ENCODE results near the gene CEP131. TPM values are rescaled to one million over a fixed set of nuclear protein-coding genes. Genes with fewer than 3 reads are reported as not detected.

The CEP131 gene
- total RNA-seq, 4 donors from 2014 or later: 9.2 to 35.0 (median 20.9) TPM

DNA sequence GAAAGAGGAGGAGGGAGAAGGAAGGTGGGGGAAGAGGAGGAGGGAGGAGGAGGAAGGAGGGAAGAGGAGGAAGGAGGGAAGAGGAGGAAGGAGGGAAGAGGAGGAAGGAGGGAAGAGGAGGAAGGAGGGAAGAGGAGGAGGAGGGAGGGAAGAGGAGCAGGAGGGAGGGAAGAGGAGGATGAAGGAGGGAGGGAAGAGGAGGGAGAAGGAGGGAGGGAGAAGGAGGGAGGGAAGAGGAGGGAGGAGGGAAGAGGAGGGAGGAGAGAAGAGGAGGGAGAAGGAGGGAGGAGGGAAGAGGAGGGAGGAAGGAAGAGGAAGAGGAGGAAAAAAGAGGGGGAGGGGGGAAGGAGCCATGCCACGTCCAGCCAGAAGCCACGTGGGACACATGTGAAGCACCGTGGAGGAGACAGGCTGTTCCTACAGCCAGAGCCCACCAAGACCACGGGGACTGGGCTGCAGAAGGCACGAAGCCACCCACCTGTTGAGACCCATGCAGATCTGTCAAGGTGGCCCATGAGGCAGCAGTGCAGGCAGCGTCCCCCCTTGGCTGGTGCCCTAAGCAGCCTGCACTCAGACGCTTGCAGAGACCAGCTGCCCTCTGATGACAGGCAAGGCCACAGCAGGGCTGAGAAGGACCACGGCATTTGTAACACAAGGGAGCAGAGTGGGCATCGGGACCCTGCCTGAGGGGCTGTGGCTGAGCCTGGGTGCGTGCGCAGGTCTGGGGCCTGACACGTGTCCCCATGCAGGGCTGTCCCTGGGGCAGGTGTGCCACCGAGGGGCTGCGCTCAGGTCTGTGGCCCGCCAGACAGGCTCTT, 26.7 kb upstream of the CEP131 start:
- Histone ChIP-seq H3K36me3 (peaks cover 0 to 64% (median 8%) of the 10 kb centered on the region in 3 donors), H3K4me1 (peaks cover 0 to 6% (median under 1%) of the 10 kb centered on the region in 4 donors), H3K4me3 (no peak overlapping the region), H3K27me3 (no peaks in the 10 kb centered on the region), H3K27ac (no peak overlapping the region), H3K9me3 (no peaks in the 10 kb centered on the region)
- DNase-seq (ENCODE audit: low spot score in 2 of 2): no peak
- TF ChIP-seq EP300 (IDR thresholded peaks at IDR 0.05): no peak
- no peak for TF ChIP-seq POLR2A (IDR thresholded peaks at IDR 0.05)
- TF ChIP-seq, protein P1, sequence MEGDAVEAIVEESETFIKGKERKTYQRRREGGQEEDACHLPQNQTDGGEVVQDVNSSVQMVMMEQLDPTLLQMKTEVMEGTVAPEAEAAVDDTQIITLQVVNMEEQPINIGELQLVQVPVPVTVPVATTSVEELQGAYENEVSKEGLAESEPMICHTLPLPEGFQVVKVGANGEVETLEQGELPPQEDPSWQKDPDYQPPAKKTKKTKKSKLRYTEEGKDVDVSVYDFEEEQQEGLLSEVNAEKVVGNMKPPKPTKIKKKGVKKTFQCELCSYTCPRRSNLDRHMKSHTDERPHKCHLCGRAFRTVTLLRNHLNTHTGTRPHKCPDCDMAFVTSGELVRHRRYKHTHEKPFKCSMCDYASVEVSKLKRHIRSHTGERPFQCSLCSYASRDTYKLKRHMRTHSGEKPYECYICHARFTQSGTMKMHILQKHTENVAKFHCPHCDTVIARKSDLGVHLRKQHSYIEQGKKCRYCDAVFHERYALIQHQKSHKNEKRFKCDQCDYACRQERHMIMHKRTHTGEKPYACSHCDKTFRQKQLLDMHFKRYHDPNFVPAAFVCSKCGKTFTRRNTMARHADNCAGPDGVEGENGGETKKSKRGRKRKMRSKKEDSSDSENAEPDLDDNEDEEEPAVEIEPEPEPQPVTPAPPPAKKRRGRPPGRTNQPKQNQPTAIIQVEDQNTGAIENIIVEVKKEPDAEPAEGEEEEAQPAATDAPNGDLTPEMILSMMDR (IDR thresholded peaks at IDR 0.05): no peak
- WGBS, 2 donors: 90 to 92% methylated on average over 15 of the region's 15 CpGs

- H3K4me3 ChIP-seq: no peak overlapping the region
- H3K4me1 ChIP-seq: no peaks in the 10 kb centered on the region
- peaks cover 0 to 67% (median 8%) of the 10 kb centered on the region in 3 donors for H3K36me3 ChIP-seq
- H3K27me3 ChIP-seq: no peaks in the 10 kb centered on the region
- no peak overlapping the region for H3K27ac ChIP-seq
- H3K9me3 ChIP-seq: no peaks in the 10 kb centered on the region
- WGBS, 2 donors: 78 to 80% methylated on average over 9 to 15 of the region's 16 CpGs
- TF ChIP-seq POLR2A (IDR thresholded peaks at IDR 0.05) (no peak), EP300 (IDR thresholded peaks at IDR 0.05) (no peak)
- no peak for DNase-seq (ENCODE audit: low spot score in 2 of 2)
Measured at GRCh38 chr17:81248649-81249048, 25.9 kb upstream of the CEP131 start.

- H3K27me3 ChIP-seq: no peaks in the 10 kb centered on the region
- no peak overlapping the region for H3K27ac ChIP-seq
- H3K4me1 ChIP-seq: no peaks in the 10 kb centered on the region
- WGBS, 2 donors: 81 to 83% methylated on average over 15 of the region's 15 CpGs
- H3K9me3 ChIP-seq: no peaks in the 10 kb centered on the region
- no peak for TF ChIP-seq POLR2A (IDR thresholded peaks at IDR 0.05)
- no peak for TF ChIP-seq EP300 (IDR thresholded peaks at IDR 0.05)
- TF ChIP-seq, protein P1 (IDR thresholded peaks at IDR 0.05): no peak
- no peak for DNase-seq (ENCODE audit: low spot score in 2 of 2)
- H3K36me3 ChIP-seq: peaks cover 0 to 65% (median 8%) of the 10 kb centered on the region in 3 donors
- H3K4me3 ChIP-seq: no peak overlapping the region
Measured at GRCh38 chr17:81247339-81247990, 24.7 kb upstream of the CEP131 start.

- TF ChIP-seq EP300 (IDR thresholded peaks at IDR 0.05) (no peak), POLR2A (IDR thresholded peaks at IDR 0.05) (no peak)
- TF ChIP-seq, protein P1 (IDR thresholded peaks at IDR 0.05): no peak
- H3K4me3 ChIP-seq: no peak overlapping the region
- H3K9me3 ChIP-seq: no peaks in the 10 kb centered on the region
- peaks cover 0 to 61% (median 6%) of the 10 kb centered on the region in 3 donors for H3K36me3 ChIP-seq
- 90% methylated on average over 25 to 27 of the region's 28 CpGs for WGBS, 2 donors
- peaks cover 0 to 5% (median 0%) of the 10 kb centered on the region in 4 donors for H3K4me1 ChIP-seq
- no peak for DNase-seq (ENCODE audit: low spot score in 2 of 2)
- no peak overlapping the region for H3K27ac ChIP-seq
- H3K27me3 ChIP-seq: no peaks in the 10 kb centered on the region
Measured at GRCh38 chr17:81246679-81247338, 24.0 kb upstream of the CEP131 start.

- Histone ChIP-seq H3K4me3 (no peak overlapping the region), H3K27me3 (no peaks in the 10 kb centered on the region), H3K36me3 (peaks cover 0 to 61% (median 3%) of the 10 kb centered on the region in 3 donors), H3K4me1 (peaks cover 0 to 10% (median 0%) of the 10 kb centered on the region in 4 donors), H3K9me3 (no peaks in the 10 kb centered on the region), H3K27ac (no peak overlapping the region)
- WGBS, 2 donors: 87 to 91% methylated on average over 6 to 9 of the region's 10 CpGs
- DNase-seq (ENCODE audit: low spot score in 2 of 2): no peak
- TF ChIP-seq POLR2A (IDR thresholded peaks at IDR 0.05) (no peak), EP300 (IDR thresholded peaks at IDR 0.05) (no peak)
- TF ChIP-seq, protein P1 (IDR thresholded peaks at IDR 0.05): no peak
Measured at GRCh38 chr17:81246343-81246670, 23.5 kb upstream of the CEP131 start.

Measured in tibial nerve (tissue), 4 donors.